CD4-positive, alpha-beta memory T cell (primary cell): ENCODE measurements around the gene CRTC3. TPM values are rescaled to one million over a fixed set of nuclear protein-coding genes. Genes with fewer than 3 reads are reported as not detected.

Experiments
- CTCF ChIA-PET: fragments of 350-600 bp; sonication (Branson Sonifier 250); formaldehyde crosslinking; loops from one replicate; lab custom pipeline; 2021; ENCODE audit warnings: inconsistent platforms; ENCODE audit not compliant: partially characterized antibody; lab: Charles Lee
- POLR2A ChIA-PET: fragments of 350-600 bp; sonication (Branson Sonifier 250); formaldehyde crosslinking; loops from one replicate; lab custom pipeline; 2021; ENCODE audit not compliant: partially characterized antibody; lab: Charles Lee
- DNase-seq, 5 donors: peaks; one replicate each; pipeline versions ENCODE4 v3.0.0 to v3.0.0-alpha.2; 2020 to 2022; ENCODE audit warnings: mixed read lengths in 1 of 5
- H3K27ac ChIP-seq: one replicate; pipeline ENCODE4 v1.7.0; 2013; ENCODE audit warnings: low read depth, low read length
- H3K27me3 ChIP-seq: 2 replicates; pipeline ENCODE4 v1.7.0; 2013; ENCODE audit warnings: mild to moderate bottlenecking, low read length, moderate library complexity; ENCODE audit not compliant: insufficient read depth
- H3K36me3 ChIP-seq: 2 replicates; pipeline ENCODE4 v1.7.0; 2013; ENCODE audit warnings: mild to moderate bottlenecking, low read length, moderate library complexity; ENCODE audit not compliant: insufficient read depth
- H3K4me1 ChIP-seq: 2 replicates; pipeline ENCODE4 v1.7.0; 2013; ENCODE audit warnings: mild to moderate bottlenecking, low read length, moderate library complexity; ENCODE audit not compliant: insufficient read depth
- H3K4me3 ChIP-seq, 2 donors: one replicate each; pipeline ENCODE4 v1.7.0; 2013; ENCODE audit warnings: low read length in 2 of 2, mild to moderate bottlenecking in 1 of 2
- H3K9me3 ChIP-seq, 2 donors: one replicate each; pipeline ENCODE4 v1.7.0; 2013; ENCODE audit warnings: low read length in 2 of 2, control low read depth in 1 of 2; ENCODE audit not compliant: control insufficient read depth in 1 of 2
- H3K27ac Mint-ChIP-seq, 7 donors: one replicate each; pipeline ENCODE4 v1.8.0; 2020 to 2021; ENCODE audit warnings: mixed read lengths in 7 of 7, mild to moderate bottlenecking in 6 of 7, inconsistent platforms in 3 of 7, moderate library complexity in 3 of 7
- H3K27me3 Mint-ChIP-seq, 2 donors: one replicate each; pipeline ENCODE4 v1.8.0; 2020 to 2021; ENCODE audit warnings: mixed read lengths in 2 of 2
- H3K36me3 Mint-ChIP-seq, 2 donors: one replicate each; pipeline ENCODE4 v1.8.0; 2020 to 2021; ENCODE audit warnings: mixed read lengths in 2 of 2, inconsistent platforms in 1 of 2, mild to moderate bottlenecking in 1 of 2
- H3K4me1 Mint-ChIP-seq, 4 donors: one replicate each; pipeline ENCODE4 v1.8.0; 2020 to 2021; ENCODE audit warnings: mixed read lengths in 4 of 4, mild to moderate bottlenecking in 1 of 4
- H3K4me3 Mint-ChIP-seq, 8 donors: one replicate each; pipeline ENCODE4 v1.8.0; 2020 to 2021; ENCODE audit warnings: mixed read lengths in 8 of 8, mild to moderate bottlenecking in 7 of 8, moderate library complexity in 6 of 8, inconsistent platforms in 3 of 8
- H3K9me3 Mint-ChIP-seq, 8 donors: one replicate each; pipeline ENCODE4 v1.8.0; 2020 to 2021; ENCODE audit warnings: mixed read lengths in 8 of 8, mild to moderate bottlenecking in 5 of 8, inconsistent platforms in 3 of 8, moderate library complexity in 1 of 8
- intact Hi-C: fragments of 100-400 bp; cut with micrococcal nuclease; formaldehyde crosslinking; loops from one replicate; pipeline ENCODE4 v1.15.1; 2023
- polyA plus RNA-seq, 2 donors: library from polyadenylated mRNA; unstranded; fragments of 300-500 nt; fragmentation: Illumina TruSeq; gene quantifications; one replicate each; pipeline ENCODE4 v1.2.3, GENCODE V29; 2021
- total RNA-seq, 2 experiments: library from RNA; stranded (reverse); gene quantifications; one replicate each; pipeline ENCODE4 v1.2.3, GENCODE V29; 2021

The CRTC3 gene
- total and polyA plus RNA-seq, 4 experiments from 2014 or later, result 14.5 to 75.5 (median 56.3) TPM

GRCh38 chr15:90576711-90577389, 47.1 kb downstream of the CRTC3 start:
- H3K4me3 Mint-ChIP-seq, result no peak overlapping the region
- peaks cover 0 to 2% (median 0%) of the 10 kb centered on the region in 8 donors for H3K9me3 Mint-ChIP-seq
- CTCF ChIA-PET, result interaction anchor here (1.1 to 1.6 kb wide), 2 partner anchors 10 to 37 kb away, joined by 3 read pairs; no protein-coding TSS in a partner anchor
- Histone ChIP-seq H3K27me3 (no peaks in the 10 kb centered on the region), H3K9me3 (no peaks in the 10 kb centered on the region), H3K4me3 (no peak overlapping the region), H3K27ac (no peak overlapping the region), H3K4me1 (peaks cover 70% of the 10 kb centered on the region), H3K36me3 (no peaks in the 10 kb centered on the region)
- DNase-seq, result no peak
- POLR2A ChIA-PET, result interaction anchor here (1.1 to 2.8 kb wide), 2 partner anchors 9 to 18 kb away, joined by 3 to 10 read pairs; no protein-coding TSS in a partner anchor
- intact Hi-C loops, result no loop called here
- H3K27me3 Mint-ChIP-seq, result no peaks in the 10 kb centered on the region
- H3K27ac Mint-ChIP-seq, result peak overlapping the region in 6 of 7 donors; percentile 57 to 91 (median 80)
- H3K4me1 Mint-ChIP-seq, result peaks cover 44 to 74% (median 55%) of the 10 kb centered on the region in 4 donors
- peaks cover 11 to 16% of the 10 kb centered on the region in 2 donors for H3K36me3 Mint-ChIP-seq

- no peak overlapping the region for H3K27ac ChIP-seq
- intact Hi-C loops, result no loop called here
- H3K9me3 Mint-ChIP-seq, result peaks cover 0 to 2% (median 0%) of the 10 kb centered on the region in 8 donors
- peak overlapping the region in 3 of 7 donors; percentile 26 to 62 (median 53) for H3K27ac Mint-ChIP-seq
- no peaks in the 10 kb centered on the region for H3K27me3 ChIP-seq
- no peaks in the 10 kb centered on the region for H3K27me3 Mint-ChIP-seq
- H3K4me3 ChIP-seq, result no peak overlapping the region
- no peaks in the 10 kb centered on the region for H3K9me3 ChIP-seq
- no peak for DNase-seq
- no peak overlapping the region for H3K4me3 Mint-ChIP-seq
- CTCF ChIA-PET, result no interaction called here
- H3K4me1 ChIP-seq, result peaks cover 63% of the 10 kb centered on the region
- no peaks in the 10 kb centered on the region for H3K36me3 ChIP-seq
- POLR2A ChIA-PET, result interaction anchor here (1.7 to 2.8 kb wide), 2 partner anchors 15 to 40 kb away, joined by 4 to 10 read pairs; no protein-coding TSS in a partner anchor
- peaks cover 39 to 71% (median 51%) of the 10 kb centered on the region in 4 donors for H3K4me1 Mint-ChIP-seq
- H3K36me3 Mint-ChIP-seq, result peaks cover 21 to 25% of the 10 kb centered on the region in 2 donors
Observed at GRCh38 chr15:90579213-90579612, 49.5 kb downstream of the CRTC3 start.

GRCh38 chr15:90580099-90580498, 50.4 kb downstream of the CRTC3 start:
- H3K4me1 Mint-ChIP-seq, result peaks cover 34 to 64% (median 45%) of the 10 kb centered on the region in 4 donors
- peak overlapping the region in 3 of 7 donors; percentile 6 to 48 (median 12) for H3K27ac Mint-ChIP-seq
- H3K4me3 Mint-ChIP-seq, result no peak overlapping the region
- H3K27ac ChIP-seq, result no peak overlapping the region
- no peak overlapping the region for H3K4me3 ChIP-seq
- no peak for DNase-seq
- H3K27me3 ChIP-seq, result no peaks in the 10 kb centered on the region
- no peaks in the 10 kb centered on the region for H3K27me3 Mint-ChIP-seq
- ChIA-PET CTCF (interaction anchor here (1.0 to 1.5 kb wide), 2 partner anchors 17 to 19 kb away, joined by 3 read pairs; no protein-coding TSS in a partner anchor), POLR2A (no interaction called here)
- H3K36me3 Mint-ChIP-seq, result peaks cover 21 to 30% of the 10 kb centered on the region in 2 donors
- intact Hi-C loops, result no loop called here
- no peaks in the 10 kb centered on the region for H3K36me3 ChIP-seq
- peaks cover 54% of the 10 kb centered on the region for H3K4me1 ChIP-seq
- H3K9me3 Mint-ChIP-seq, result peaks cover 0 to 2% (median 0%) of the 10 kb centered on the region in 8 donors
- no peaks in the 10 kb centered on the region for H3K9me3 ChIP-seq

DNA sequence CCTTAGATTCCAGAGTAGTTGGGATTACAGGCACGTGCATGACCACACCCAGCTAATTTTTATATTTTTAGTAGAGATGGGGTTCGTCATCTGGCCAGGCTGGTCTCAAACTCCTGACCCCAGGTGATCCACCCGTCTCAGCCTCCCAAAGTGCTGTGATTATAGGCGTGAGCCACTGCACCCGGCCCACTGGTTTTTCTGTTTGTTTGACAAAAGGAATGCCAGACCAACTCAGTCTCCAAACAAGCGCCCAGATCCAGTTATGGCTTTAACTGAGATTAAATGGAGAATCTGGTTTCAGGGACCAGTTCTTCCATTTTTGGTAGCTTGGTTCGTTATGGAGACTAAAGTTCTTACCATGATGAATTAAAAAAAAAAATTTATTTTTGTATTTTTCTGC, 50.8 kb downstream of the CRTC3 start:
- no peaks in the 10 kb centered on the region for H3K27me3 ChIP-seq
- ChIA-PET POLR2A (no interaction called here), CTCF (interaction anchor here (1.0 to 1.5 kb wide), 2 partner anchors 16 to 19 kb away, joined by 3 read pairs; no protein-coding TSS in a partner anchor)
- Mint-ChIP-seq H3K9me3 (peaks cover 0 to 2% (median 0%) of the 10 kb centered on the region in 8 donors), H3K27ac (peak overlapping the region in 3 of 7 donors; percentile 6 to 48 (median 12)), H3K4me1 (peaks cover 33 to 64% (median 45%) of the 10 kb centered on the region in 4 donors), H3K36me3 (peaks cover 21 to 30% of the 10 kb centered on the region in 2 donors), H3K4me3 (no peak overlapping the region), H3K27me3 (no peaks in the 10 kb centered on the region)
- H3K9me3 ChIP-seq, result no peaks in the 10 kb centered on the region
- H3K4me3 ChIP-seq, result no peak overlapping the region
- H3K4me1 ChIP-seq, result peaks cover 49% of the 10 kb centered on the region
- H3K27ac ChIP-seq, result no peak overlapping the region
- no peaks in the 10 kb centered on the region for H3K36me3 ChIP-seq
- no peak for DNase-seq
- intact Hi-C loops, result no loop called here

DNA sequence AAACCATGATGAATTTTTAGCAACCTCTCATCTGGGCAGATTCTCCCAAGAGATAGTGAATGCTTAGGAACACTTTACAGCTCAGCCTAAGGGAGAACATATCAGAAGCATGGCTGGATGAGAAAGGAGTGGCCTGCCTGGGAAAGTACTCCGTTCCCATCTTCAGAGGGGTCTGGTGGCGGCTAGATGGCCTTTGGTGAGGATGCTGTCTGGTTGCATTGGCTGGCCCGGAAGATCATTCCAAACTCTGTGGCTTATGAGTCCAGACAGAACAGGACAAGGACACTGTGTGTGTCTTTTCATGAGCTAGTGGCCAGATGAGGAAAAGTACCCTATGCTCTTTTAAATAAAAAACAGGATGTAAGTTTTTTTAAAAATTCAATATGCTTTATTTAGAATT, 51.2 kb downstream of the CRTC3 start:
- POLR2A ChIA-PET, result no interaction called here
- intact Hi-C loops, result no loop called here
- peaks cover 33 to 64% (median 45%) of the 10 kb centered on the region in 4 donors for H3K4me1 Mint-ChIP-seq

GRCh38 chr15:90581771-90582352, 52.1 kb downstream of the CRTC3 start:
- Mint-ChIP-seq H3K27ac (peak overlapping the region; percentile 59 to 95 (median 77)), H3K27me3 (no peaks in the 10 kb centered on the region), H3K4me1 (peaks cover 28 to 61% (median 44%) of the 10 kb centered on the region in 4 donors), H3K4me3 (peak overlapping the region in 7 of 8 donors; percentile 21 to 67 (median 63)), H3K9me3 (no peaks in the 10 kb centered on the region), H3K36me3 (peaks cover 19 to 30% of the 10 kb centered on the region in 2 donors)
- H3K36me3 ChIP-seq, result no peaks in the 10 kb centered on the region
- H3K9me3 ChIP-seq, result no peaks in the 10 kb centered on the region
- no peak overlapping the region for H3K4me3 ChIP-seq
- ChIA-PET POLR2A (interaction anchor here (0.7 to 1.5 kb wide), 2 partner anchors 12 to 13 kb away, joined by 3 read pairs; no protein-coding TSS in a partner anchor), CTCF (no interaction called here)
- H3K27ac ChIP-seq, result no peak overlapping the region
- DNase-seq, result no peak
- H3K27me3 ChIP-seq, result no peaks in the 10 kb centered on the region
- intact Hi-C loops, result no loop called here
- peaks cover 43% of the 10 kb centered on the region for H3K4me1 ChIP-seq

More for the DNA sequence above, 51.2 kb downstream of the CRTC3 start:
- Histone ChIP-seq H3K27me3 (no peaks in the 10 kb centered on the region), H3K36me3 (no peaks in the 10 kb centered on the region), H3K9me3 (no peaks in the 10 kb centered on the region), H3K4me3 (no peak overlapping the region), H3K4me1 (peaks cover 45% of the 10 kb centered on the region), H3K27ac (no peak overlapping the region)
- DNase-seq, result no peak
- H3K4me3 Mint-ChIP-seq, result peak overlapping the region in 1 of 8 donors; percentile 62
- H3K27ac Mint-ChIP-seq, result peak overlapping the region in 4 of 7 donors; percentile 29 to 82 (median 56)
- no peaks in the 10 kb centered on the region for H3K27me3 Mint-ChIP-seq
- H3K36me3 Mint-ChIP-seq, result peaks cover 25 to 34% of the 10 kb centered on the region in 2 donors
- peaks cover 0 to 2% (median 0%) of the 10 kb centered on the region in 8 donors for H3K9me3 Mint-ChIP-seq
- CTCF ChIA-PET, result interaction anchor here (1.0 to 1.5 kb wide), 2 partner anchors 16 to 20 kb away, joined by 3 read pairs; no protein-coding TSS in a partner anchor
